ENCODE data around the gene CTNNBL1. TPM values are rescaled to one million over a fixed set of nuclear protein-coding genes. Genes with fewer than 3 reads are reported as not detected.
"Not testable (repeated sequence)": the region's sequence is repeated elsewhere in the genome, so short reads cannot be mapped to it uniquely, and the experiment has no call there.

The CTNNBL1 gene
- polyA plus RNA-seq, 3 donors, result 51.1 to 58.4 (median 51.8) TPM

- no peak for DNase-seq (ENCODE audit: low read depth in 3 of 3, low spot score in 2 of 3)
Observed at GRCh38 chr20:37677969-37678861, 15.6 kb upstream of the CTNNBL1 start.

GRCh38 chr20:37679751-37680150, 14.1 kb upstream of the CTNNBL1 start:
- not testable (repeated sequence) for DNase-seq (ENCODE audit: low read depth in 3 of 3, low spot score in 2 of 3)

GRCh38 chr20:37680420-37680819, 13.4 kb upstream of the CTNNBL1 start:
- no peak for DNase-seq (ENCODE audit: low read depth in 3 of 3, low spot score in 2 of 3)

GRCh38 chr20:37681384-37682112, 12.3 kb upstream of the CTNNBL1 start:
- no peak for DNase-seq (ENCODE audit: low read depth in 3 of 3, low spot score in 2 of 3)

- DNase-seq (ENCODE audit: low read depth in 3 of 3, low spot score in 2 of 3), result not testable (repeated sequence)
Observed at GRCh38 chr20:37683146-37683545, 10.7 kb upstream of the CTNNBL1 start.

- no peak for DNase-seq (ENCODE audit: low read depth in 3 of 3, low spot score in 2 of 3)
Observed at GRCh38 chr20:37686762-37687477, 6.9 kb upstream of the CTNNBL1 start.

- DNase-seq (ENCODE audit: low read depth in 3 of 3, low spot score in 2 of 3), result no peak
Observed at GRCh38 chr20:37687478-37687805, 6.4 kb upstream of the CTNNBL1 start.

- DNase-seq (ENCODE audit: low read depth in 3 of 3, low spot score in 2 of 3), result no peak
Observed at GRCh38 chr20:37688093-37688492, 5.7 kb upstream of the CTNNBL1 start.

- DNase-seq (ENCODE audit: low read depth in 3 of 3, low spot score in 2 of 3), result no peak
Observed at GRCh38 chr20:37690626-37691369, 3.0 kb upstream of the CTNNBL1 start.

- DNase-seq (ENCODE audit: low read depth in 3 of 3, low spot score in 2 of 3), result no peak
Observed at GRCh38 chr20:37692459-37693166, 1.2 kb upstream of the CTNNBL1 start.

GRCh38 chr20:37693242-37693634, 592 bp upstream of the CTNNBL1 start:
- DNase-seq (ENCODE audit: low read depth in 3 of 3, low spot score in 2 of 3), result no peak

- DNase-seq (ENCODE audit: low read depth in 3 of 3, low spot score in 2 of 3), result no peak
Observed at GRCh38 chr20:37695684-37696342, 2.0 kb downstream of the CTNNBL1 start.

- no peak for DNase-seq (ENCODE audit: low read depth in 3 of 3, low spot score in 2 of 3)
Observed at GRCh38 chr20:37697314-37697713, 3.5 kb downstream of the CTNNBL1 start.

- DNase-seq (ENCODE audit: low read depth in 3 of 3, low spot score in 2 of 3), result no peak
Observed at GRCh38 chr20:37699202-37699601, 5.4 kb downstream of the CTNNBL1 start.

GRCh38 chr20:37700301-37700700, 6.5 kb downstream of the CTNNBL1 start:
- no peak for DNase-seq (ENCODE audit: low read depth in 3 of 3, low spot score in 2 of 3)

GRCh38 chr20:37701676-37702075, 7.8 kb downstream of the CTNNBL1 start:
- not testable (repeated sequence) for DNase-seq (ENCODE audit: low read depth in 3 of 3, low spot score in 2 of 3)

GRCh38 chr20:37702403-37703034, 8.7 kb downstream of the CTNNBL1 start:
- no peak for DNase-seq (ENCODE audit: low read depth in 3 of 3, low spot score in 2 of 3)

GRCh38 chr20:37703035-37703845, 9.4 kb downstream of the CTNNBL1 start:
- no peak for DNase-seq (ENCODE audit: low read depth in 3 of 3, low spot score in 2 of 3)
